HepG2 (cell line): ENCODE data around the gene FAM131A. TPM values are rescaled to one million over a fixed set of nuclear protein-coding genes. Genes with fewer than 3 reads are reported as not detected.

Experiments used
- EZH2 ChIP-seq: conservative IDR thresholded peaks from 2 replicates; pipeline ENCODE4 v1.6.1; 2012; ENCODE audit warnings: mild to moderate bottlenecking, low read depth, low read length, moderate library complexity
- FOXA3 ChIP-seq: IDR thresholded peaks from 2 replicates; pipeline ENCODE4 v1.6.1; 2016; ENCODE audit warnings: missing genetic modification reagents, missing compliant biosample characterization
- GATAD2A ChIP-seq: IDR thresholded peaks from 2 replicates; pipeline ENCODE4 v1.6.1; 2016
- HBP1 ChIP-seq: IDR thresholded peaks from 2 replicates; pipeline ENCODE4 v1.6.1; 2016; ENCODE audit warnings: low read depth, control low read depth
- MEIS1 ChIP-seq: sonication (generic); formaldehyde crosslinking; IDR thresholded peaks from 2 replicates; pipeline ENCODE4 v1.9.0; 2021; ENCODE audit warnings: mild to moderate bottlenecking, missing genetic modification reagents, moderate library complexity, borderline replicate concordance
- MTA3 ChIP-seq: sonication (generic); formaldehyde crosslinking; IDR thresholded peaks from 2 replicates; pipeline ENCODE4 v1.4.0; 2020; ENCODE audit warnings: missing genetic modification reagents
- MXI1 ChIP-seq: IDR thresholded peaks from 3 replicates; pipeline ENCODE4 v1.6.1; 2012; ENCODE audit warnings: low read depth, low read length, inconsistent platforms, borderline replicate concordance
- NAIF1 ChIP-seq: sonication (generic); formaldehyde crosslinking; IDR thresholded peaks from 2 replicates; pipeline ENCODE4 v1.5.0; 2020; ENCODE audit warnings: mild to moderate bottlenecking, missing genetic modification reagents, borderline replicate concordance
- NFYB ChIP-seq: sonication (generic); formaldehyde crosslinking; IDR thresholded peaks from 2 replicates; pipeline ENCODE4 v1.4.0; 2020; ENCODE audit warnings: missing genetic modification reagents
- POGK ChIP-seq: sonication (generic); formaldehyde crosslinking; conservative IDR thresholded peaks from 2 replicates; pipeline ENCODE4 v1.8.0; 2022; ENCODE audit warnings: mild to moderate bottlenecking, moderate library complexity, missing genetic modification reagents
- SRF ChIP-seq: IDR thresholded peaks from 2 replicates; pipeline ENCODE4 v1.6.1; 2011; ENCODE audit warnings: mild to moderate bottlenecking, low read depth, low read length, moderate library complexity
- UBTF ChIP-seq: sonication (generic); formaldehyde crosslinking; IDR thresholded peaks from 2 replicates; pipeline ENCODE4 v1.4.0; 2020; ENCODE audit warnings: mild to moderate bottlenecking, missing genetic modification reagents
- ZFX ChIP-seq: sonication (generic); formaldehyde crosslinking; IDR thresholded peaks from 2 replicates; pipeline ENCODE4 v1.4.0; 2020; ENCODE audit warnings: mild to moderate bottlenecking, low read depth, missing genetic modification reagents, moderate library complexity
- ZNF205 ChIP-seq: IDR thresholded peaks from 2 replicates; pipeline ENCODE4 v1.6.1; 2018; ENCODE audit warnings: missing biosample characterization, missing genetic modification reagents
- ZNF253 ChIP-seq: sonication (generic); formaldehyde crosslinking; IDR thresholded peaks from 2 replicates; pipeline ENCODE4 v1.8.0; 2022; ENCODE audit warnings: mild to moderate bottlenecking, missing genetic modification reagents, borderline replicate concordance
- ZNF263 ChIP-seq: sonication (generic); formaldehyde crosslinking; IDR thresholded peaks from 2 replicates; pipeline ENCODE4 v1.4.0; 2020; ENCODE audit warnings: missing genetic modification reagents
- ZNF556 ChIP-seq: sonication (generic); formaldehyde crosslinking; IDR thresholded peaks from 2 replicates; pipeline ENCODE4 v1.4.0; 2020; ENCODE audit warnings: mild to moderate bottlenecking, missing genetic modification reagents, borderline replicate concordance
- ZNF691 ChIP-seq: sonication (generic); formaldehyde crosslinking; IDR thresholded peaks from 2 replicates; pipeline ENCODE4 v1.4.0; 2020; ENCODE audit warnings: missing genetic modification reagents, low read depth, mild to moderate bottlenecking, borderline replicate concordance
- ZNF704 ChIP-seq: sonication (generic); formaldehyde crosslinking; IDR thresholded peaks from 2 replicates; pipeline ENCODE4 v1.8.1; 2023; ENCODE audit warnings: mild to moderate bottlenecking, inconsistent platforms, moderate library complexity, missing genetic modification reagents, borderline replicate concordance
- ZNF800 ChIP-seq: sonication (generic); formaldehyde crosslinking; IDR thresholded peaks from 2 replicates; pipeline ENCODE4 v1.4.0; 2020; ENCODE audit warnings: missing genetic modification reagents
- ZSCAN22 ChIP-seq: sonication (generic); formaldehyde crosslinking; IDR thresholded peaks from 2 replicates; pipeline ENCODE4 v1.4.0; 2020; ENCODE audit warnings: mild to moderate bottlenecking, missing genetic modification reagents
- polyA plus RNA-seq, 8 experiments: library from polyadenylated mRNA; depleted of rRNA in 3 of 8; stranded (reverse) in 7 of 8; unstranded in 1 of 8; fragments of >200 nt; fragmentation: Illumina TruSeq in 4 of 8; extraction: Trizol in 4 of 8; gene quantifications; 2 replicates each; pipeline versions ENCODE4 v1.2.1 to v1.2.3, GENCODE V29; 2011 to 2016; ENCODE audit warnings: low read depth in 4 of 8, missing spikeins in 1 of 8, mixed read lengths in 1 of 8; ENCODE audit not compliant: insufficient read depth in 1 of 8
- total RNA-seq, 5 experiments: library from RNA; depleted of rRNA; stranded (reverse); fragments of >200 nt; fragmentation: Illumina TruSeq; extraction: Trizol; gene quantifications; 2 replicates each; pipeline ENCODE4 v1.2.3, GENCODE V29; 2016; ENCODE audit warnings: low read depth in 1 of 5

Gene FAM131A
- total and polyA plus RNA-seq, 2 of the 13 experiments (the other 11 are each of a cell fraction or from before 2014, with no cell fraction given), result 9.2 to 9.3 TPM

GRCh38 chr3:184371570-184372018 lies 34.2 kb downstream of the FAM131A start (continued):
- TF ChIP-seq HBP1 (CRISPR knock-in tag), result no peak
- 0 out of 2 replicates have a peak, but pooled peaks have one; percentile 39 for TF ChIP-seq ZNF205 (CRISPR knock-in tag)
- peak; percentile 49; the same call in 1 of the 2 replicates for TF ChIP-seq GATAD2A (CRISPR knock-in tag)
- TF ChIP-seq POGK (CRISPR knock-in tag), result 0 out of 2 replicates have a peak, but pooled peaks have one; percentile 40
- TF ChIP-seq SRF, result no peak
- no peak for TF ChIP-seq ZNF704 (CRISPR knock-in tag)
- no peak for TF ChIP-seq MEIS1 (CRISPR knock-in tag)
- no peak for TF ChIP-seq NAIF1
- TF ChIP-seq ZNF253 (CRISPR knock-in tag), result no peak
- TF ChIP-seq EZH2, result no peak
- TF ChIP-seq FOXA3 (CRISPR knock-in tag), result peak; percentile 79
- no peak for TF ChIP-seq MTA3 (CRISPR knock-in tag)
- TF ChIP-seq UBTF (CRISPR knock-in tag), result peak; percentile 36; the same call in 1 of the 2 replicates
- TF ChIP-seq ZSCAN22 (CRISPR knock-in tag), result no peak
- no peak for TF ChIP-seq ZNF800
- TF ChIP-seq ZNF691 (CRISPR knock-in tag), result peak; percentile 25; the same call in 1 of the 2 replicates
- TF ChIP-seq ZNF556 (CRISPR knock-in tag), result peak; percentile 33; the same call in 1 of the 2 replicates
- TF ChIP-seq NFYB (CRISPR knock-in tag), result no peak
- TF ChIP-seq ZNF263 (CRISPR knock-in tag), result no peak
- TF ChIP-seq MXI1, result peak; percentile 54; the same call in 1 of the 3 replicates
- TF ChIP-seq ZFX (CRISPR knock-in tag), result peak; percentile 32; the same call in 1 of the 2 replicates
